ENCODE measurements around the gene ANKRD13D.

ANKRD13D gene

GRCh38 chr11:67274768-67275605 lies 14.1 kb upstream of the ANKRD13D start:
- no peak for DNase-seq

GRCh38 chr11:67275606-67276409 lies 13.3 kb upstream of the ANKRD13D start:
- DNase-seq: no peak

- no peak for DNase-seq
Observed at GRCh38 chr11:67276781-67277230, 12.3 kb upstream of the ANKRD13D start.

- no peak for DNase-seq
Observed at GRCh38 chr11:67277231-67277961, 11.7 kb upstream of the ANKRD13D start.

GRCh38 chr11:67278135-67278938 lies 10.8 kb upstream of the ANKRD13D start:
- no peak for DNase-seq

- DNase-seq: no peak
Observed at GRCh38 chr11:67278939-67279588, 10.0 kb upstream of the ANKRD13D start.

GRCh38 chr11:67279589-67280340 lies 9.3 kb upstream of the ANKRD13D start:
- no peak for DNase-seq

GRCh38 chr11:67280341-67280787 lies 8.7 kb upstream of the ANKRD13D start:
- no peak for DNase-seq

- no peak for DNase-seq
Observed at GRCh38 chr11:67280788-67281551, 8.1 kb upstream of the ANKRD13D start.

- DNase-seq: no peak
Observed at GRCh38 chr11:67281552-67282150, 7.5 kb upstream of the ANKRD13D start.

- no peak for DNase-seq
Observed at GRCh38 chr11:67282155-67282875, 6.8 kb upstream of the ANKRD13D start.

- no peak for DNase-seq
Observed at GRCh38 chr11:67282876-67283371, 6.2 kb upstream of the ANKRD13D start.

- no peak for DNase-seq
Observed at GRCh38 chr11:67283481-67283963, 5.6 kb upstream of the ANKRD13D start.

GRCh38 chr11:67284811-67285540 lies 4.1 kb upstream of the ANKRD13D start:
- DNase-seq: no peak

- DNase-seq: no peak
Observed at GRCh38 chr11:67285541-67286498, 3.3 kb upstream of the ANKRD13D start.

- no peak for DNase-seq
Observed at GRCh38 chr11:67286621-67287333, 2.3 kb upstream of the ANKRD13D start.
